Naive B cell (primary cell): ENCODE data around the gene DDAH1. TPM values are rescaled to one million over a fixed set of nuclear protein-coding genes. Genes with fewer than 3 reads are reported as not detected.

Experiments used
- ATAC-seq, 2 donors: fragments of 150-1000 bp; cut with Tn5 transposase; 2 replicates each; pipeline ENCODE4 v1.10.0; 2021; ENCODE audit warnings: low read depth in 2 of 2, mild to moderate bottlenecking in 2 of 2, moderate library complexity in 2 of 2
- DNase-seq: peaks from one replicate; pipeline ENCODE4 v3.0.0; 2022
- H3K27ac Mint-ChIP-seq, 6 donors: one replicate each; pipeline ENCODE4 v1.8.0; 2020 to 2022; ENCODE audit warnings: mild to moderate bottlenecking in 6 of 6, mixed read lengths in 6 of 6, moderate library complexity in 5 of 6, inconsistent platforms in 2 of 6
- H3K27me3 Mint-ChIP-seq, 3 donors: one replicate each; pipeline ENCODE4 v1.8.0; 2021 to 2022; ENCODE audit warnings: mixed read lengths in 3 of 3, mild to moderate bottlenecking in 1 of 3
- H3K36me3 Mint-ChIP-seq, 2 donors: one replicate each; pipeline ENCODE4 v1.8.0; 2020 to 2022; ENCODE audit warnings: mixed read lengths in 2 of 2, inconsistent platforms in 1 of 2, mild to moderate bottlenecking in 1 of 2
- H3K4me1 Mint-ChIP-seq, 3 donors: one replicate each; pipeline ENCODE4 v1.8.0; 2020 to 2022; ENCODE audit warnings: mixed read lengths in 3 of 3, inconsistent platforms in 1 of 3, mild to moderate bottlenecking in 1 of 3, moderate library complexity in 1 of 3
- H3K4me3 Mint-ChIP-seq, 8 donors: one replicate each; pipeline ENCODE4 v1.8.0; 2020 to 2022; ENCODE audit warnings: mild to moderate bottlenecking in 8 of 8, mixed read lengths in 8 of 8, moderate library complexity in 8 of 8, inconsistent platforms in 2 of 8
- H3K9me3 Mint-ChIP-seq, 7 donors: one replicate each; pipeline ENCODE4 v1.8.0; 2020 to 2022; ENCODE audit warnings: mixed read lengths in 7 of 7, mild to moderate bottlenecking in 5 of 7, inconsistent platforms in 2 of 7, moderate library complexity in 1 of 7
- polyA plus RNA-seq, 6 donors: library from polyadenylated mRNA; unstranded; fragments of 300-500 nt; fragmentation: Illumina TruSeq; gene quantifications; one replicate each; pipeline ENCODE4 v1.2.3, GENCODE V29; 2021; ENCODE audit warnings: low read depth in 6 of 6

The DDAH1 gene
- polyA plus RNA-seq, 6 donors from 2014 or later = 0.07 to 0.40 (median 0.18) TPM; not detected in 2

DNA sequence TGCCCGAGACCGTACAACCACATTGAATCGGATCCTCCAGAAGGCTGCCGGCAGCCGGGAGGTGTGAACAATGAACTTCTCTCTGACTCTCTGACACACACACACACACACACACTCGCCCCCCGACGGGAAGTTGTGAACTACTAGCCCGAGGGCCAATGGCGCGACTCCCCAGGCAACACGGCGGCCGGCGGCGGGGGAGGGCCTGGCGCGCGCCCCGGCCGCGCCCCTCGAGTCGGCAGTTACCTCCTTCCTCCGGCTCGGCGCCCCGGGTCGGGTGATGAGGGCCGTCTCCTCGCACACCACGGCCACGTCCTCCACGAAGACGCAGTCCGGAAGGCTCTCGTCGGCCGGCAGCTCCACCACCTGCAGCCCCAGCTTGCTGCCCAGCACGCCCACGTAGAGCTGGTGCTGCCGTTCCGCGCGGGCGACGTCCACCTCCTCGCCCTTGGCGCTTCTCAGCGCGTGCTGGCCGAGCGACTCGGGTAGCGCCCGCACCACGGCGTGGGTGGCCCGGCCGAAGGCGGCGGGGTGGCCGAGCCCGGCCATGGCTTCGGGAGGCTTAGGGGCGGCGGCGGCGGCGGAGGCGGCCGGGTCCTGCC is 361 bp downstream of the DDAH1 start:
- no peak overlapping the region for H3K27ac Mint-ChIP-seq
- H3K36me3 Mint-ChIP-seq = peaks cover 5 to 20% of the 10 kb centered on the region in 2 donors
- peak; percentile 76 to 79 for ATAC-seq
- peak overlapping the region; percentile 44 to 90 (median 72) for H3K4me3 Mint-ChIP-seq
- peak; percentile 47 for DNase-seq
- H3K9me3 Mint-ChIP-seq = peaks cover 0 to 9% (median 2%) of the 10 kb centered on the region in 7 donors
- H3K4me1 Mint-ChIP-seq = peaks cover 4 to 6% (median 6%) of the 10 kb centered on the region in 3 donors
- H3K27me3 Mint-ChIP-seq = peaks cover 51 to 64% (median 58%) of the 10 kb centered on the region in 3 donors

GRCh38 chr1:85463731-85464496 is 1.0 kb downstream of the DDAH1 start:
- H3K4me1 Mint-ChIP-seq = peaks cover 4 to 6% (median 6%) of the 10 kb centered on the region in 3 donors
- H3K9me3 Mint-ChIP-seq = peaks cover 0 to 7% (median 0%) of the 10 kb centered on the region in 7 donors
- H3K4me3 Mint-ChIP-seq = peak overlapping the region; percentile 44 to 90 (median 72)
- peak overlapping the region in 1 of 6 donors; percentile 25 for H3K27ac Mint-ChIP-seq
- ATAC-seq (no peak), DNase-seq (no peak)
- H3K36me3 Mint-ChIP-seq = peaks cover 5 to 18% of the 10 kb centered on the region in 2 donors
- peaks cover 56 to 64% (median 61%) of the 10 kb centered on the region in 3 donors for H3K27me3 Mint-ChIP-seq

- peaks cover 5 to 10% of the 10 kb centered on the region in 2 donors for H3K36me3 Mint-ChIP-seq
- ATAC-seq = no peak
- no peak for DNase-seq
- no peak overlapping the region for H3K27ac Mint-ChIP-seq
- H3K27me3 Mint-ChIP-seq = peaks cover 55 to 59% (median 57%) of the 10 kb centered on the region in 3 donors
- H3K4me3 Mint-ChIP-seq = peak overlapping the region in 4 of 8 donors; percentile 15 to 73 (median 40)
- H3K4me1 Mint-ChIP-seq = peaks cover 4 to 6% (median 6%) of the 10 kb centered on the region in 3 donors
- H3K9me3 Mint-ChIP-seq = peaks cover 0 to 4% (median 0%) of the 10 kb centered on the region in 7 donors
Observed at GRCh38 chr1:85462931-85463649, 1.9 kb downstream of the DDAH1 start.

DNA sequence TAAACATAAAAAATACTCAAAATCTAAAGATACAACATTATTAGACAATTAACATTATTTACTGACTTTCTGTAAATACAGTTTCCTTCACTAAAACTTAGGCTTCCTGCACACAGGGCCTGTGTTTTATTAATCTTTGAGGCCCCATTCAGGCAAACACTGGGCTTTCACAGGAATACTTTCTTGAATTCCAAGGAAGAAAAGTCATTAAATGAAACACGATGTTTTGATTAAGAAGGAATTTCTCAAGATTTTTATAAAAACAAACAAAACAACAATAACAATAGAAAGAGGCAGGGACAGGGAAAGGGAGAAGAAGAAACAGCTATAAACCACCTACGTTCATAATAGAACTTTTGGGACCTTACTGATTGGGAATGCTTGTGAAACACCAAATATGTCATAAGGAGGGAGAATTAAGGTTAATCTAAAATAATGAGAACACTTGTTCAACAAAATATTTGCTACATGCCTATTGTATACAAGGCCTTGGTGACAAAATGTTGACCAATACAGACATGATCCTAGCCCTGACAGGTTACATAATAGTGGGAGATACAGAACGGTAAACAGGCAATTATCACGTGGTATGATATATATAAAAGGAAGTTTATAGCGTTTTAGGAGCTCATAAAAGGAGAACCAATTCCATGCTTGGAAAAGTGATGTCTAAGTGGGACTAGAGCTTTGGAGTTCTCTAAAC is 3.6 kb downstream of the DDAH1 start:
- DNase-seq (no peak), ATAC-seq (no peak)
- peaks cover 45 to 54% (median 48%) of the 10 kb centered on the region in 3 donors for H3K27me3 Mint-ChIP-seq
- H3K27ac Mint-ChIP-seq = no peak overlapping the region
- peaks cover 5 to 8% of the 10 kb centered on the region in 2 donors for H3K36me3 Mint-ChIP-seq
- H3K4me1 Mint-ChIP-seq = peaks cover 4 to 6% (median 6%) of the 10 kb centered on the region in 3 donors
- no peak overlapping the region for H3K4me3 Mint-ChIP-seq
- H3K9me3 Mint-ChIP-seq = no peaks in the 10 kb centered on the region

- no peaks in the 10 kb centered on the region for H3K9me3 Mint-ChIP-seq
- peak overlapping the region in 1 of 6 donors; percentile 44 for H3K27ac Mint-ChIP-seq
- no peak overlapping the region for H3K4me3 Mint-ChIP-seq
Observed at GRCh38 chr1:85460555-85461088, 4.3 kb downstream of the DDAH1 start.

DNA sequence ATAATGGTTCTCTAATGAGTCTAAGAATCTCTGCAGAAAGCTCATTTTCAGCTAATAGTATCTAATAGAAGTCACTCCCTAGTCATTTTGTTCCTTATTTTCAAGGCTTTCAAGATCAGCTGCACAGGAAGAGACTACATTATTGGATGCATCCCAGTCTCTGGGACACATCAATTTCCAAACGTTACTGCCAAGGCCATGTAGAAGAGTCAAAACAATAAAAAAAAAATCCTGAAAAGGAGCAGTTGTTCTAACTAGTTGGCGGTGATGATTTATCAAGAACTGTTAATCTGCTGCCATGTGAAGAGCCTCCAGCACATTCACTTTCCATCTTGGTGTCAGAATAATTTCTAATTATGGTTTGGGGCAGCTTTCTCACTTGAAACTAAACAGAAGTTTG is 5.7 kb downstream of the DDAH1 start:
- peaks cover 38 to 47% (median 42%) of the 10 kb centered on the region in 3 donors for H3K27me3 Mint-ChIP-seq
- ATAC-seq (no peak), DNase-seq (no peak)
- H3K9me3 Mint-ChIP-seq = no peaks in the 10 kb centered on the region
- H3K27ac Mint-ChIP-seq = no peak overlapping the region
- H3K4me1 Mint-ChIP-seq = peaks cover 4 to 6% (median 5%) of the 10 kb centered on the region in 3 donors
- H3K4me3 Mint-ChIP-seq = no peak overlapping the region
- H3K36me3 Mint-ChIP-seq = peaks cover 5 to 8% of the 10 kb centered on the region in 2 donors

More at GRCh38 chr1:85460555-85461088, 4.3 kb downstream of the DDAH1 start:
- no peak for DNase-seq
- Mint-ChIP-seq H3K27me3 (peaks cover 42 to 48% (median 46%) of the 10 kb centered on the region in 3 donors), H3K4me1 (peaks cover 4 to 6% (median 6%) of the 10 kb centered on the region in 3 donors), H3K36me3 (peaks cover 5 to 8% of the 10 kb centered on the region in 2 donors)
- no peak for ATAC-seq

DNA sequence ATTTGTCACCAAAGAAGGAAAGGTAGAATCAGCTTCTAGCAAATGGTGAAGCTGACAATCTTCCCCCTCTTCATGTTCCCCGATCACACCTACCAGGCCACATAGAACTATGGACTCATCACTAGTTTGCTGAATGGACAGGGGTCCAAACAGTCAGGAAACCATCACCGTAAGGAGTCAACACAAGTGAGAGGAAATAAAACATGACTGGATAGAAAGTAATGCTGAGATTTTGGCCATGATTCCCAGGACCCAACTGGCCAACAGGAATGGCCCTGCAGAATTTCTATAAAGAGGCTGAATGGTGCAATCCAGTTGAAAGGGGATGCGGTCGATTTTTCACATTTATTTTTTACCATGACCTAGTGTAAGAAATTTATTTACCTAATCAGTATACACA is 10.7 kb downstream of the DDAH1 start:
- Mint-ChIP-seq H3K27ac (no peak overlapping the region), H3K9me3 (peaks cover 0 to 5% (median 0%) of the 10 kb centered on the region in 7 donors)
- ATAC-seq = no peak

DNA sequence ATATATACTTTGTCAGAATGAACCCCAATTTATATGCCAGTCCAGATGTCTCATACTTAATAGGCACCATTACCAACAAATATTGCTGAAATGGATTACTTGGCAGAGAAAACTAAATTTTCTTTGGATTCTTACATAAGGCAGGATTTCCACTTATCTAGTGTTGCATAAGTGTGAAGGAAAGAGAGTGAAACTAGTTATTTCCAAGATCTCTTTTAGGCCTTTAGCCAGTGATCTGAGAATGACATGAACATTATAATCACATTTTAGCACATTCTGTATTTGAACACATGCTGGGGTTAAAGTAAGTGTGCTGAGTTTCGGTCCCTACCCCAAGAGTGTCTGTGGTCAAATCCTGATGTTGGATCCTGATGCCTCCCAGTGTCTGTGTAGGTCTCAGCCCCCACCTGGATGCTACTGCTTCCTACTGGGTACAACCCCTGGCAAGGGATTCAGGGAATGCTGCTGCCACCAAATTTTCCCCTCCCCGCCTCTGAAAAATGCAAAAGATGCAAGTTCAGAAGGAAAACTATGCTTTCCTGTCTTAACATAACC is 11.2 kb downstream of the DDAH1 start:
- Mint-ChIP-seq H3K4me3 (no peak overlapping the region), H3K27ac (no peak overlapping the region), H3K27me3 (peaks cover 0 to 10% (median 9%) of the 10 kb centered on the region in 3 donors), H3K36me3 (peaks cover 0 to 5% of the 10 kb centered on the region in 2 donors), H3K9me3 (peaks cover 0 to 5% (median 0%) of the 10 kb centered on the region in 7 donors), H3K4me1 (no peaks in the 10 kb centered on the region)
- ATAC-seq (no peak), DNase-seq (no peak)

More for the DNA sequence above, 10.7 kb downstream of the DDAH1 start:
- Mint-ChIP-seq H3K4me3 (no peak overlapping the region), H3K4me1 (no peaks in the 10 kb centered on the region), H3K36me3 (peaks cover 0 to under 1% of the 10 kb centered on the region in 2 donors), H3K27me3 (peaks cover 2 to 13% (median 10%) of the 10 kb centered on the region in 3 donors)
- no peak for DNase-seq

DNA sequence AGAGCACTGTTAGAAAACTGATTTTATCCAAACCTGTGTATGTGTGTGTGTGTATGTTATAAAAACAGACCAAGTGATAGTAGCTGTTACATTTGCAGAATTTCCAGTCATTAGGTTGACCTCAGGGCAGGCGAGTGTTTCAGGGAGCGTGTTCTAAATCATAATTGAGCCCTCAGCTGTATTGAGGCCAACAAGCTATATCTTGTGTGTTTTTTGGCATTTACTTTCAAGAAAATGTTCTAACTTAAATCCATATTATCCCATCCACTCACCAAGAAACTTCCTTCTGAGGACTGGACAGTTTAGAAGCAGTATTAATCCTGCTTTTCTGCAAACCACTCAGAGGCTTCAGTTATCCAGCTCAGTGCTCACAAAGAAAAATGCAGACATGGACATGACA is 12.0 kb downstream of the DDAH1 start:
- Mint-ChIP-seq H3K27me3 (peaks cover 0 to 9% (median 6%) of the 10 kb centered on the region in 3 donors), H3K4me1 (no peaks in the 10 kb centered on the region), H3K9me3 (peaks cover 0 to 5% (median 0%) of the 10 kb centered on the region in 7 donors), H3K27ac (no peak overlapping the region), H3K36me3 (peaks cover 5 to 7% of the 10 kb centered on the region in 2 donors), H3K4me3 (no peak overlapping the region)
- DNase-seq = no peak
- no peak for ATAC-seq

DNA sequence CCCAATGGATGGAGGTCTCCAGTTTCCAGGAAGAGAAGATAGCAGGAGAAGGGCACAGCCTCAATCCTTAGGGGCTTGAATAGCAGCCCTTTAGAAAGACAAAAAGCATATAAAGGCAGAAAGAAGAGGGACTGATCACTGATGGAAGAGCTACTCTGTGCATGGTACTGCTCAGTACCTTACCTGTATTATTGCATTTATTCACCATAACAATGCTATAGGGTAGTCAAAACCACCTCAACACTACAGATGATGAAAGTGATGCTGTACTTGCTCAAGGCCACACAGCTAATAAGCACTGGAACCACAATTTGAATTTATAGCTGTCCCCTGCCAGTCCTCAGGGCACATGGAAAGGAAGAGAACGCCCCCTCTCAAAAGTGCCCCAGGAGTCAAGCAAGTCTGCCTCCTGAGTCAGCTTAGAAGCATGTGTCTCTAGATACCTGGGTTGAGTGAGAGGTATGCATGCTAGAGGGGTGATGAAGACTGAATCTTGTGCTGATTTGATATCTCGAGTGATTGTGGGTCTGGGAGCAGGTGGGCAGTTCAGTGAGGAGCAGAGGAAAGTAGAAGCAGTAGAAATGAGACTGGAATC is 13.6 kb downstream of the DDAH1 start:
- Mint-ChIP-seq H3K9me3 (peaks cover 0 to 5% (median 0%) of the 10 kb centered on the region in 7 donors), H3K27me3 (peaks cover 0 to 6% (median 0%) of the 10 kb centered on the region in 3 donors), H3K27ac (no peak overlapping the region)

GRCh38 chr1:85450832-85451231 is 14.1 kb downstream of the DDAH1 start:
- DNase-seq (no peak), ATAC-seq (no peak)
- H3K4me3 Mint-ChIP-seq = no peak overlapping the region
- H3K9me3 Mint-ChIP-seq = peaks cover 0 to 5% (median 0%) of the 10 kb centered on the region in 7 donors
- H3K27me3 Mint-ChIP-seq = peaks cover 0 to 6% (median 0%) of the 10 kb centered on the region in 3 donors
- peaks cover 5 to 15% of the 10 kb centered on the region in 2 donors for H3K36me3 Mint-ChIP-seq
- H3K27ac Mint-ChIP-seq = no peak overlapping the region
- no peaks in the 10 kb centered on the region for H3K4me1 Mint-ChIP-seq

More for the DNA sequence above, 13.6 kb downstream of the DDAH1 start:
- DNase-seq (no peak), ATAC-seq (no peak)
- Mint-ChIP-seq H3K36me3 (peaks cover 5 to 15% of the 10 kb centered on the region in 2 donors), H3K4me3 (no peak overlapping the region), H3K4me1 (no peaks in the 10 kb centered on the region)

DNA sequence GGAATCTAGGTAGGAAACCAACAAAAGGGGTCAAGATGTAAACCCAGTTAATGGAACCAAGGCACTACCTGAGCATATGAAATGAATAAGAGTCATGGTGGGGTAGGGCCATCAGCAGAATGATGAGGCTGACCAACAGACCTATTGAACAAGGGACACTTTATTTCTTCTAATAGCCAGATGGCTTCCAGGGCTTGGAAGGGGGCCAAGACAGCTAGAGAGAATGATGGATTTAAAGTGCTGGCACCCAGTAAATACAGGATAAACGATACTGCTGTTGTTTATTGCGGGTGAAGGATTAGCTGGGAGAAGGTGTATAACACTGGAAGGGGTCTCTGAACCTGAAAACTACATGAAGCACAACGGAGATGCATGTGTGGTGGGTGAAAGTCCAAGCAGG is 15.6 kb downstream of the DDAH1 start:
- Mint-ChIP-seq H3K27me3 (peaks cover 0 to 6% (median 0%) of the 10 kb centered on the region in 3 donors), H3K9me3 (peaks cover 0 to 5% (median 0%) of the 10 kb centered on the region in 7 donors), H3K27ac (no peak overlapping the region), H3K4me3 (no peak overlapping the region), H3K4me1 (no peaks in the 10 kb centered on the region), H3K36me3 (peaks cover 15 to 17% of the 10 kb centered on the region in 2 donors)
- DNase-seq (no peak), ATAC-seq (no peak)
